Lower lobe of right lung (tissue), 2 donors: ENCODE data around the gene RPS6KA1. TPM values are rescaled to one million over a fixed set of nuclear protein-coding genes. Genes with fewer than 3 reads are reported as not detected.

ENCODE experiments used
- ATAC-seq, 2 donors: fragments of 200-7000 bp; cut with Tn5 transposase; one replicate each; pipeline ENCODE4 v1.9.1; 2020 to 2022; ENCODE audit warnings: mild to moderate bottlenecking in 2 of 2, moderate library complexity in 2 of 2
- DNase-seq: peaks from one replicate; pipeline ENCODE4 v3.0.0-alpha.2; 2020
- H3K27ac ChIP-seq: fragments of 200-600 bp; one replicate; pipeline ENCODE4 v1.8.0; 2022
- H3K27me3 ChIP-seq: fragments of 200-600 bp; one replicate; pipeline ENCODE4 v1.8.0; 2022; ENCODE audit warnings: low read depth
- H3K36me3 ChIP-seq: fragments of 200-600 bp; one replicate; pipeline ENCODE4 v1.8.0; 2022; ENCODE audit warnings: mild to moderate bottlenecking
- H3K4me1 ChIP-seq: fragments of 200-600 bp; one replicate; pipeline ENCODE4 v1.8.0; 2022
- H3K4me3 ChIP-seq: fragments of 200-600 bp; one replicate; pipeline ENCODE4 v1.8.0; 2022; ENCODE audit warnings: mild to moderate bottlenecking
- H3K9me3 ChIP-seq: fragments of 200-600 bp; one replicate; pipeline ENCODE4 v1.8.0; 2022
- intact Hi-C: fragments of 100-400 bp; cut with DNase I; formaldehyde crosslinking; loops from one replicate; pipeline ENCODE4 v1.11.0; 2022
- total RNA-seq: library from RNA; stranded (reverse); fragmentation: NEBNext Ultra II Directional; extraction: Animal tissue kit (Norgen Biotek cat#: 25700); gene quantifications from one replicate; pipeline ENCODE4 v1.2.1, GENCODE V29; 2021
- TF ChIP-seq, protein P1 (sequence below): fragments of 200-600 bp; IDR thresholded peaks from one replicate; pipeline ENCODE4 v1.8.0; 2022; ENCODE audit warnings: antibody characterized with exemption, mild to moderate bottlenecking
- donor health status: DM: no; HTN: yes; CAD: no; lungs with severe emphysema.

RPS6KA1 gene
- total RNA-seq, 1 donor from 2014 or later = 140 TPM

DNA sequence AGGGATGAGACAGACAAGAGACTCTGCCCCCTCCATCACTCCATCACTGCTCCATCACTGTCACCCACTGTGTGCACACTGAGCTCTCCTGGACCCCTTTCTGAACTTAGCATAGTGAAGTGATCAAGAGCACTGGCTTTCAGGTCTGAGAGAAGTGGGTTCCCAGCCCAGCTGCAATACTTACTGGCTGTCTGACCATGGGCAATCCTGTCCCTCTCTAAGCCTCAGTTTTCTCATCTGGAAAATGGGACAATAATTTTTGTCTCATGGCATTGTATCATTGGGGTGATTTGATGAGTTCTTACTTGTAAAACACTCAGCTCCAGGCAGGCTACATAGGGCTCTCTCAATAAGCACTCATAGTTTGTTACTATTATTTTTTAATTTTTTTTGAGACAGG, 7.5 kb upstream of the RPS6KA1 start:
- Histone ChIP-seq H3K36me3 (no peaks in the 10 kb centered on the region), H3K4me3 (no peak overlapping the region), H3K27ac (no peak overlapping the region), H3K27me3 (no peaks in the 10 kb centered on the region), H3K9me3 (no peaks in the 10 kb centered on the region), H3K4me1 (no peaks in the 10 kb centered on the region)
- intact Hi-C loops = no loop called here
- TF ChIP-seq, protein P1, sequence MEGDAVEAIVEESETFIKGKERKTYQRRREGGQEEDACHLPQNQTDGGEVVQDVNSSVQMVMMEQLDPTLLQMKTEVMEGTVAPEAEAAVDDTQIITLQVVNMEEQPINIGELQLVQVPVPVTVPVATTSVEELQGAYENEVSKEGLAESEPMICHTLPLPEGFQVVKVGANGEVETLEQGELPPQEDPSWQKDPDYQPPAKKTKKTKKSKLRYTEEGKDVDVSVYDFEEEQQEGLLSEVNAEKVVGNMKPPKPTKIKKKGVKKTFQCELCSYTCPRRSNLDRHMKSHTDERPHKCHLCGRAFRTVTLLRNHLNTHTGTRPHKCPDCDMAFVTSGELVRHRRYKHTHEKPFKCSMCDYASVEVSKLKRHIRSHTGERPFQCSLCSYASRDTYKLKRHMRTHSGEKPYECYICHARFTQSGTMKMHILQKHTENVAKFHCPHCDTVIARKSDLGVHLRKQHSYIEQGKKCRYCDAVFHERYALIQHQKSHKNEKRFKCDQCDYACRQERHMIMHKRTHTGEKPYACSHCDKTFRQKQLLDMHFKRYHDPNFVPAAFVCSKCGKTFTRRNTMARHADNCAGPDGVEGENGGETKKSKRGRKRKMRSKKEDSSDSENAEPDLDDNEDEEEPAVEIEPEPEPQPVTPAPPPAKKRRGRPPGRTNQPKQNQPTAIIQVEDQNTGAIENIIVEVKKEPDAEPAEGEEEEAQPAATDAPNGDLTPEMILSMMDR = no peak
- DNase-seq (no peak), ATAC-seq (no peak)

DNA sequence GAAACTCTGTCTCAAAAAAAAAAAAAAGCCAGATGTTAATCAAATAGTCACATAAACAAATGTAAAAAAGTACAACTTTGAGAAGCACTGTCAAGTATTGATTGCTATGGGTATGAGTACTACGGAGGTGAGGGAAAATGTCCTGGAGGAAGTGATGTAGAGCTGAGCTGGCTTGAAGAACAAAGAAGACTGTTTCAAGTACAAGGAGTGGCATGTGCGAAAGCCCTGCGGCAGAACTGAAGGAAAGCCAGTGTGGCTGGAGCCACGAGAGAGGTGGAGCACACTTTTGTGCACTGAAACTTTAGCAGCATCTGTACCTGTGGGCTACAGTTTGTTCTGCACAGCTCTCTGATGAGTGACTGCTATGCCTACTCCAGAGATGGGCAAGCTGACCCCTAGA, 5.4 kb upstream of the RPS6KA1 start:
- Histone ChIP-seq H3K27me3 (no peaks in the 10 kb centered on the region), H3K4me1 (peaks cover 12% of the 10 kb centered on the region), H3K36me3 (no peaks in the 10 kb centered on the region), H3K9me3 (no peaks in the 10 kb centered on the region), H3K4me3 (no peak overlapping the region), H3K27ac (no peak overlapping the region)
- intact Hi-C loops = no loop called here
- DNase-seq (no peak), ATAC-seq (no peak)
- TF ChIP-seq, protein P1 = no peak

DNA sequence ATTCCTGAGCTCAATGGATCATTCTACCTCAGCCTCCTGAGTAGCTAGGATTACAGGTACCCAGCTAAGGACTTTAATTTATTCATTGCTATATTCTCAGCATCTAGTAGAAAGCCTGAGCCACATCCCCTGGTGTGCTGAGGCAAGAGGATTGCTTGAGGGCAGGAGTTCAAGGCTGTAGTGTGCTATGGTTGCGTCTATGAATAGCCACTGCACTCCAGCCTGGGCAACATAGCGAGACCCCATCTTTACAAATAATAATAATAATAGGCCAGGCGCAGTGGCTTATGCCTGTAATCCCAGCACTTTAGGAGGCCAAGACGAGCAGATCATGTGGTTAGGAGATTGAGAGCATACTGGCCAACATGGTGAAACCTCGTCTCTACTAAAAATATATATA, 3.3 kb upstream of the RPS6KA1 start:
- ATAC-seq (no peak), DNase-seq (no peak)
- TF ChIP-seq, protein P1 = no peak
- peaks cover 25% of the 10 kb centered on the region for H3K4me1 ChIP-seq
- intact Hi-C loops = no loop called here
- H3K27ac ChIP-seq = no peak overlapping the region
- H3K9me3 ChIP-seq = no peaks in the 10 kb centered on the region
- no peaks in the 10 kb centered on the region for H3K36me3 ChIP-seq
- no peaks in the 10 kb centered on the region for H3K27me3 ChIP-seq
- no peak overlapping the region for H3K4me3 ChIP-seq

DNA sequence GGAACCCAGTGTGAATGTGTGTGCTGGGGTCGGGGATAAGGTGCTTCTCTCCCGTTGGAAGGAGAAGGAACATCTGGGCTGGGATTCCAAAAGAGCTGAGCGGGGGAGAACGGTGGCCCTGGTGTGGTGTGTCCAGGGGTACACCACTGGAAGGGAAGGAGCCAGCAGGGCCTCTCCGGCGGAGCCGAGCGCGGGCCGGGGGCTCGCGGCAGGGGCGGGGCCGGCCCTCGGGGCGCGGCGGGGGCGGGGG, 231 bp upstream of the RPS6KA1 start:
- TF ChIP-seq, protein P1 = no peak
- Histone ChIP-seq H3K36me3 (no peaks in the 10 kb centered on the region), H3K27ac (peak overlapping the region; percentile 84), H3K27me3 (no peaks in the 10 kb centered on the region), H3K9me3 (no peaks in the 10 kb centered on the region), H3K4me1 (peaks cover 53% of the 10 kb centered on the region), H3K4me3 (peak overlapping the region; percentile 77)
- DNase-seq (no peak), ATAC-seq (no peak)
- intact Hi-C loops = no loop called here

DNA sequence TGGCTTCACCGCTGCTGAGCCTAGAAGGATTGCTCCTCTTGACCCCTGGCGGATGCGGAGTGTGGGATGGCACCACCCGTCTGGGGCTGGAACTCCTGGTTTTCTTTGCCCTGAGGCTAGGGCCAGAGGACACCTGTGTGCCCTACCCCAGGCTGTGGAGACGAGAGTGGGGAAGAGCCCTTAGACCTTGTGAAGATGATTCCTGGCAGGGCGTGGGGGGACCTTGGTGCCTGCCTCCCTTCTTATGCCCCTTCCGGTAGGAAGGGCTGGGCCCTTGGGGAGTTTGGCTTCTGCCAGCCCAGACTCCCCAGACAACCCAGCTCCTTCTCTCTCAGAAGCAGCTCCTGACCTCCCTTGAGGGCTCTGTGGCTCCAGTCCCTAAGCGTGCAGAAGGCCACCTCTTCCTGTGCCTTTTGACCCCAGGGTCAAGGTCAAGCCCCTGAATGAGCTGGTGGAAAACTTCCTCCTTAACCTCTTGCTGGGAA, 891 bp downstream of the RPS6KA1 start:
- no peaks in the 10 kb centered on the region for H3K27me3 ChIP-seq
- ATAC-seq (peak; percentile 3 to 4), DNase-seq (no peak)
- TF ChIP-seq, protein P1 = no peak
- H3K27ac ChIP-seq = peak overlapping the region; percentile 84
- no peaks in the 10 kb centered on the region for H3K36me3 ChIP-seq
- H3K4me3 ChIP-seq = peak overlapping the region; percentile 77
- H3K9me3 ChIP-seq = no peaks in the 10 kb centered on the region
- intact Hi-C loops = no loop called here
- peaks cover 64% of the 10 kb centered on the region for H3K4me1 ChIP-seq
